H1 (cell line): ENCODE results near the gene PIP4K2C. TPM values are rescaled to one million over a fixed set of nuclear protein-coding genes. Genes with fewer than 3 reads are reported as not detected.

Source experiments
- CTCF ChIA-PET: fragments of 300-600 bp; sonication (Branson Sonifier 250); formaldehyde crosslinking; loops from one replicate; lab custom pipeline; 2021; ENCODE audit not compliant: partially characterized antibody; lab: Charles Lee
- POLR2A ChIA-PET: fragments of 300-600 bp; sonication (Branson Sonifier 250); formaldehyde crosslinking; loops from one replicate; lab custom pipeline; 2021; ENCODE audit warnings: inconsistent platforms; ENCODE audit not compliant: partially characterized antibody; lab: Charles Lee
- DNase-seq, 2 experiments: peaks; one replicate each; pipeline versions ENCODE4 v3.0.0 to v3.0.0-alpha.2; 2010 to 2022; ENCODE audit warnings: low spot score in 2 of 2, low read depth in 1 of 2, mixed read lengths in 1 of 2
- FAIRE-seq: peaks from 2 replicates; lab custom pipeline; 2011; peaks lifted over from hg19 to GRCh38; lab: Jason Lieb, UNC
- H2AFZ ChIP-seq: 2 replicates; pipeline ENCODE4 v1.8.1; 2012; ENCODE audit warnings: low read length, inconsistent platforms
- H2AK5ac ChIP-seq: 2 replicates; pipeline ENCODE4 v1.6.1; 2013; ENCODE audit warnings: low read depth, low read length
- H2BK120ac ChIP-seq: replicated peaks from 2 replicates; pipeline ENCODE3; 2013; ENCODE audit warnings: low read depth, low read length, inconsistent platforms
- H2BK12ac ChIP-seq: 2 replicates; pipeline ENCODE4 v1.6.1; 2013; ENCODE audit warnings: low read depth, low read length
- H2BK15ac ChIP-seq: 2 replicates; pipeline ENCODE4 v1.6.1; 2013; ENCODE audit warnings: low read length
- H2BK20ac ChIP-seq: 2 replicates; pipeline ENCODE4 v1.6.1; 2013; ENCODE audit warnings: low read length
- H2BK5ac ChIP-seq: 2 replicates; pipeline ENCODE4 v1.6.1; 2013; ENCODE audit warnings: low read depth, low read length
- H3K14ac ChIP-seq: 2 replicates; pipeline ENCODE4 v1.6.1; 2013; ENCODE audit warnings: inconsistent platforms; ENCODE audit not compliant: insufficient read length
- H3K18ac ChIP-seq: 2 replicates; pipeline ENCODE4 v1.6.1; 2013; ENCODE audit warnings: low read length; ENCODE audit errors: extremely low read depth
- H3K23ac ChIP-seq: 2 replicates; pipeline ENCODE4 v1.6.1; 2013; ENCODE audit warnings: inconsistent platforms; ENCODE audit not compliant: insufficient read length
- H3K23me2 ChIP-seq: 2 replicates; pipeline ENCODE4 v1.6.1; 2013; ENCODE audit warnings: low read depth, low read length
- H3K27ac ChIP-seq: 2 replicates; pipeline ENCODE4 v1.6.1; 2011; ENCODE audit warnings: low read depth, low read length, inconsistent platforms
- H3K27me3 ChIP-seq, 4 experiments: replicated peaks in 1 of 4; 1 replicate in 1 of 4; 2 replicates in 3 of 4; pipeline versions ENCODE4 v1.6.1 to v1.8.1; 2011 to 2013; ENCODE audit warnings: low read length in 3 of 4, mild to moderate bottlenecking in 3 of 4, inconsistent platforms in 2 of 4, mixed read lengths in 2 of 4, moderate library complexity in 1 of 4; ENCODE audit not compliant: control insufficient read depth in 3 of 4, insufficient read depth in 3 of 4; ENCODE audit errors: extremely low read depth in 1 of 4
- H3K36me3 ChIP-seq, 4 experiments: 2 replicates each; pipeline versions ENCODE4 v1.6.1 to v1.8.1; 2011 to 2013; ENCODE audit warnings: mild to moderate bottlenecking in 4 of 4, low read length in 3 of 4, moderate library complexity in 2 of 4, control low read depth in 1 of 4, inconsistent platforms in 1 of 4; ENCODE audit not compliant: insufficient read depth in 4 of 4, control insufficient read depth in 2 of 4
- H3K4ac ChIP-seq: replicated peaks from 2 replicates; pipeline ENCODE3; 2013; ENCODE audit warnings: low read length, low read depth, mixed read lengths, inconsistent platforms; ENCODE audit not compliant: insufficient read length
- H3K4me1 ChIP-seq, 4 experiments: replicated peaks in 1 of 4; 1 replicate in 1 of 4; 2 replicates in 3 of 4; pipeline versions ENCODE4 v1.6.1 to v1.8.1; 2011 to 2013; ENCODE audit warnings: low read length in 3 of 4, inconsistent platforms in 2 of 4, mixed read lengths in 1 of 4; ENCODE audit not compliant: insufficient read depth in 4 of 4, control insufficient read depth in 3 of 4
- H3K4me2 ChIP-seq, 2 experiments: 2 replicates each; pipeline versions ENCODE4 v1.6.1 to v1.8.1; 2011 to 2013; ENCODE audit warnings: low read depth in 2 of 2, low read length in 2 of 2, control low read depth in 1 of 2, inconsistent platforms in 1 of 2, mild to moderate bottlenecking in 1 of 2; ENCODE audit not compliant: insufficient read depth in 1 of 2
- H3K4me3 ChIP-seq, 4 experiments: fragments of 200-600, 300-600 bp in 1 of 4; sonication (generic), shearing (Covaris generic), sonication (Bioruptor Twin) in 1 of 4; 2 replicates each; pipeline versions ENCODE4 v1.5.1 to v1.8.1; 2011 to 2016; ENCODE audit warnings: low read length in 4 of 4, low read depth in 3 of 4, control low read depth in 2 of 4, inconsistent platforms in 2 of 4, mild to moderate bottlenecking in 2 of 4, mixed read lengths in 1 of 4, moderate library complexity in 1 of 4; ENCODE audit not compliant: insufficient read depth in 2 of 4; ENCODE audit errors: extremely low read depth in 1 of 4
- H3K56ac ChIP-seq: replicated peaks from 2 replicates; pipeline ENCODE3; 2013; ENCODE audit warnings: low read depth, mild to moderate bottlenecking, mixed read lengths, low read length, inconsistent platforms; ENCODE audit not compliant: insufficient read length
- H3K79me1 ChIP-seq: 2 replicates; pipeline ENCODE4 v1.6.1; 2013; ENCODE audit warnings: low read depth, low read length, control low read depth
- H3K79me2 ChIP-seq, 2 experiments: 2 replicates each; pipeline versions ENCODE4 v1.6.1 to v1.8.1; 2012 to 2013; ENCODE audit warnings: low read length in 2 of 2, mild to moderate bottlenecking in 2 of 2, inconsistent platforms in 1 of 2; ENCODE audit not compliant: insufficient read depth in 2 of 2, control insufficient read depth in 1 of 2
- H3K9ac ChIP-seq, 4 experiments: replicated peaks in 1 of 4; 1 replicate in 1 of 4; 2 replicates in 3 of 4; pipeline versions ENCODE4 v1.6.1 to v1.8.1; 2011 to 2013; ENCODE audit warnings: low read depth in 3 of 4, low read length in 3 of 4, control low read depth in 2 of 4, mild to moderate bottlenecking in 2 of 4, moderate library complexity in 2 of 4, inconsistent platforms in 1 of 4; ENCODE audit errors: extremely low read depth in 1 of 4
- H3K9me3 ChIP-seq, 2 experiments: 2 replicates each; pipeline versions ENCODE4 v1.6.1 to v1.8.1; 2012 to 2013; ENCODE audit warnings: mild to moderate bottlenecking in 2 of 2, moderate library complexity in 2 of 2, control low read depth in 1 of 2, inconsistent platforms in 1 of 2, low read depth in 1 of 2, low read length in 1 of 2, mixed read lengths in 1 of 2; ENCODE audit not compliant: insufficient read depth in 2 of 2
- H4K20me1 ChIP-seq, 2 experiments: replicated peaks in 1 of 2; 2 replicates each; pipeline versions ENCODE3 to v1.8.1; 2011 to 2013; ENCODE audit warnings: inconsistent platforms in 2 of 2, low read length in 2 of 2, mild to moderate bottlenecking in 1 of 2; ENCODE audit not compliant: insufficient read depth in 2 of 2, control insufficient read depth in 1 of 2
- H4K5ac ChIP-seq: 2 replicates; pipeline ENCODE4 v1.6.1; 2013; ENCODE audit warnings: low read length, low read depth, mixed read lengths, inconsistent platforms; ENCODE audit not compliant: insufficient read length
- H4K8ac ChIP-seq: 2 replicates; pipeline ENCODE4 v1.8.0; 2013; ENCODE audit warnings: mild to moderate bottlenecking, moderate library complexity, low read length, inconsistent platforms; ENCODE audit not compliant: insufficient read depth; ENCODE audit errors: extremely low read depth
- H4K91ac ChIP-seq: replicated peaks from 2 replicates; pipeline ENCODE3; 2013; ENCODE audit warnings: low read length, mixed read lengths, inconsistent platforms; ENCODE audit not compliant: insufficient read length
- ATF2 ChIP-seq: IDR thresholded peaks from 2 replicates; pipeline ENCODE4 v1.6.1; 2012; ENCODE audit warnings: low read length, inconsistent platforms
- BACH1 ChIP-seq: IDR thresholded peaks from 2 replicates; pipeline ENCODE4 v1.6.1; 2012; ENCODE audit warnings: low read length, improper control_type of control experiment
- CEBPB ChIP-seq: IDR thresholded peaks from 2 replicates; pipeline ENCODE4 v1.6.1; 2012; ENCODE audit warnings: low read depth, low read length
- CHD2 ChIP-seq: IDR thresholded peaks from 2 replicates; pipeline ENCODE4 v1.6.1; 2012; ENCODE audit warnings: low read length, improper control_type of control experiment
- JUN ChIP-seq: IDR thresholded peaks from 2 replicates; pipeline ENCODE4 v1.6.1; 2011; ENCODE audit warnings: low read depth, mild to moderate bottlenecking, improper control_type of control experiment, low read length
- POLR2A ChIP-seq, 2 experiments: IDR thresholded peaks; 1 replicate in 1 of 2; 2 replicates in 1 of 2; pipeline ENCODE4 v1.6.1; 2011; ENCODE audit warnings: low read depth in 2 of 2, low read length in 2 of 2, mild to moderate bottlenecking in 2 of 2; ENCODE audit errors: control extremely low read depth in 1 of 2
- POLR2AphosphoS5 ChIP-seq: IDR thresholded peaks from 2 replicates; pipeline ENCODE4 v1.6.1; 2011; ENCODE audit warnings: low read depth, low read length
- RAD21 ChIP-seq, 2 experiments: IDR thresholded peaks in 1 of 2; conservative IDR thresholded peaks in 1 of 2; 2 replicates each; pipeline ENCODE4 v1.6.1; 2011; ENCODE audit warnings: low read depth in 2 of 2, low read length in 2 of 2, improper control_type of control experiment in 1 of 2, inconsistent platforms in 1 of 2, mild to moderate bottlenecking in 1 of 2, moderate library complexity in 1 of 2
- RFX5 ChIP-seq: IDR thresholded peaks from 2 replicates; pipeline ENCODE4 v1.6.1; 2011; ENCODE audit warnings: low read depth, low read length, improper control_type of control experiment, borderline replicate concordance
- SP1 ChIP-seq: IDR thresholded peaks from 2 replicates; pipeline ENCODE4 v1.6.1; 2011; ENCODE audit warnings: low read depth, low read length
- SP4 ChIP-seq: IDR thresholded peaks from 2 replicates; pipeline ENCODE4 v1.6.1; 2012; ENCODE audit warnings: low read length, inconsistent platforms
- TAF1 ChIP-seq: IDR thresholded peaks from 2 replicates; pipeline ENCODE4 v1.6.1; 2011; ENCODE audit warnings: mild to moderate bottlenecking, low read depth, low read length
- WGBS, 2 experiments: shearing (Covaris generic) in 1 of 2; methylation state at CpG; one replicate each; pipeline versions ENCODE4 v1.1.6 to v1.1.7; 2013 to 2015; ENCODE audit warnings: low lambda C conversion rate in 2 of 2, mixed read lengths in 2 of 2, inconsistent platforms in 1 of 2, low coverage in 1 of 2, missing lambda C conversion rate in 1 of 2; ENCODE audit not compliant: insufficient replicate concordance in 2 of 2, insufficient coverage in 1 of 2, insufficient read length in 1 of 2; ENCODE audit errors: extremely low coverage in 1 of 2, missing lambda C conversion rate in 1 of 2; 5-methylcytosine and 5-hydroxymethylcytosine counted together
- polyA plus RNA-seq, 7 experiments: library from polyadenylated mRNA; depleted of rRNA in 3 of 7; stranded (reverse) in 5 of 7; unstranded in 2 of 7; fragments of >200 nt in 5 of 7; fragments of 200-250 nt in 2 of 7; gene quantifications; 1 replicate in 5 of 7; 2 replicates in 1 of 7; 4 replicates in 1 of 7; pipeline versions ENCODE4 v1.2.1 to v1.2.3, GENCODE V29; 2011 to 2013; ENCODE audit warnings: missing spikeins in 2 of 7, mixed read lengths in 2 of 7
- total RNA-seq: library from RNA; stranded (reverse); fragmentation: NEBNext Ultra II Directional; extraction: Animal tissue kit (Norgen Biotek cat#: 25700); gene quantifications from 2 replicates; pipeline ENCODE4 v1.2.1, GENCODE V29; 2021

Gene PIP4K2C
- total and polyA plus RNA-seq, 2 of the 8 experiments (the other 6 are each of a cell fraction or from before 2014, with no cell fraction given), result 25.0 to 27.1 TPM

- Histone ChIP-seq H3K23ac (no peak overlapping the region), H4K20me1 (peaks cover 0 to 2% of the 10 kb centered on the region in 2 experiments), H3K79me1 (no peaks in the 10 kb centered on the region; the same call in 1 of the 2 replicates), H3K56ac (no peak overlapping the region), H3K79me2 (peaks cover 0 to 10% of the 10 kb centered on the region in 2 experiments; a peak in 1 of 4 replicates), H3K27ac (no peak overlapping the region), H3K4me1 (peaks cover 7 to 13% (median 12%) of the 10 kb centered on the region in 4 experiments), H2BK120ac (no peak overlapping the region), H2BK12ac (no peak overlapping the region), H3K9ac (no peak overlapping the region), H4K5ac (no peak overlapping the region), H3K4me3 (no peak overlapping the region), H2AFZ (no peak overlapping the region), H3K23me2 (peaks cover 28% of the 10 kb centered on the region), H4K8ac (no peak overlapping the region), H2BK20ac (no peak overlapping the region), H3K36me3 (peaks cover 5 to 12% (median 7%) of the 10 kb centered on the region in 4 experiments; a peak in 4 of 8 replicates), H2AK5ac (no peak overlapping the region), H3K18ac (no peak overlapping the region), H3K4ac (no peak overlapping the region), H2BK15ac (no peak overlapping the region), H3K4me2 (no peak overlapping the region; a peak in 1 of 4 replicates), H3K14ac (no peak overlapping the region), H4K91ac (no peak overlapping the region), H3K27me3 (peaks cover 0 to 17% (median 8%) of the 10 kb centered on the region in 4 experiments; a peak in 5 of 7 replicates), H2BK5ac (no peak overlapping the region), H3K9me3 (no peaks in the 10 kb centered on the region)
- DNase-seq, result no peak
- no peak for TF ChIP-seq RAD21 (IDR thresholded peaks at IDR 0.05 in 1 of 2, conservative IDR thresholded peaks at IDR 0.05 in 1 of 2; ENCODE audit: low read depth in 2 of 2, low read length in 2 of 2)
- no peak for TF ChIP-seq CHD2
- no peak for TF ChIP-seq SP4
- no peak for TF ChIP-seq BACH1
- no peak for TF ChIP-seq RFX5
- TF ChIP-seq CEBPB, result no peak
- TF ChIP-seq POLR2AphosphoS5, result no peak
- no peak for TF ChIP-seq POLR2A (IDR thresholded peaks at IDR 0.05; ENCODE audit: control extremely low read depth in 1 of 2, low read depth in 2 of 2, low read length in 2 of 2)
- TF ChIP-seq SP1, result no peak
- no peak for TF ChIP-seq TAF1
- no peak for TF ChIP-seq ATF2
- TF ChIP-seq JUN, result no peak
- ChIA-PET CTCF (interaction anchor here (1.5 to 12.5 kb wide), 8 partner anchors 14 to 130 kb away, joined by 4 to 124 read pairs (median 12); partner anchors contain the start of genes B4GALNT1 and PIP4K2C), POLR2A (interaction anchor here (1.1 to 7.7 kb wide), 7 partner anchors 8 to 150 kb away, joined by 3 to 60 read pairs (median 4); partner anchors contain the start of genes CDK4, PIP4K2C and TSPAN31)
- 81% methylated on average over 2 of the region's 2 CpGs; no CpG with 5 or more reads in 1 of the 2 experiments for WGBS, 2 experiments
- no peak for FAIRE-seq
Observed at GRCh38 chr12:57606399-57606798, 15.4 kb downstream of the PIP4K2C start.
